Astrocyte (in vitro differentiated cells and primary cell): Measurements from ENCODE around the gene CXCL13. TPM values are rescaled to one million over a fixed set of nuclear protein-coding genes. Genes with fewer than 3 reads are reported as not detected.

ENCODE experiments used
- DNase-seq: peaks from one replicate; pipeline ENCODE4 v3.0.0-alpha.2; 2010; ENCODE audit warnings: low read depth
- FAIRE-seq: peaks from 2 replicates; lab custom pipeline; 2011; peaks lifted over from hg19 to GRCh38; lab: Jason Lieb, UNC
- H2AFZ ChIP-seq: 2 replicates; pipeline ENCODE4 v1.6.0; 2012; ENCODE audit warnings: low read depth, low read length, inconsistent platforms
- H3K27ac ChIP-seq: 2 replicates; pipeline ENCODE4 v1.5.1; 2011; ENCODE audit warnings: low read depth, low read length, inconsistent platforms
- H3K27me3 ChIP-seq: 2 replicates; pipeline ENCODE4 v1.6.0; 2011; ENCODE audit warnings: low read length, inconsistent platforms; ENCODE audit not compliant: insufficient read depth
- H3K36me3 ChIP-seq: 2 replicates; pipeline ENCODE4 v1.5.1; 2011; ENCODE audit warnings: low read length, inconsistent platforms; ENCODE audit not compliant: insufficient read depth
- H3K4me1 ChIP-seq: 2 replicates; pipeline ENCODE4 v1.5.1; 2011; ENCODE audit warnings: low read length, inconsistent platforms; ENCODE audit not compliant: insufficient read depth
- H3K4me2 ChIP-seq: 2 replicates; pipeline ENCODE4 v1.6.0; 2012; ENCODE audit warnings: low read length, inconsistent platforms
- H3K4me3 ChIP-seq: 2 replicates; pipeline ENCODE4 v1.5.1; 2011; ENCODE audit warnings: low read depth, mild to moderate bottlenecking, low read length, inconsistent platforms; ENCODE audit not compliant: insufficient read depth
- H3K79me2 ChIP-seq: 2 replicates; pipeline ENCODE4 v1.6.0; 2012; ENCODE audit warnings: mild to moderate bottlenecking, low read length, inconsistent platforms; ENCODE audit not compliant: insufficient read depth
- H3K9ac ChIP-seq: 2 replicates; pipeline ENCODE4 v1.6.0; 2012; ENCODE audit warnings: mild to moderate bottlenecking, low read length, inconsistent platforms
- H3K9me3 ChIP-seq: 2 replicates; pipeline ENCODE4 v1.5.1; 2012; ENCODE audit warnings: low read depth, mild to moderate bottlenecking, low read length, inconsistent platforms; ENCODE audit not compliant: insufficient read depth
- H4K20me1 ChIP-seq: 2 replicates; pipeline ENCODE4 v1.6.0; 2012; ENCODE audit warnings: low read length, inconsistent platforms; ENCODE audit not compliant: insufficient read depth
- H3K27ac Mint-ChIP-seq: one replicate; pipeline ENCODE4 v1.8.0; 2021; ENCODE audit warnings: mild to moderate bottlenecking, mixed read lengths; ENCODE audit not compliant: unreplicated experiment
- H3K27me3 Mint-ChIP-seq: one replicate; pipeline ENCODE4 v1.8.0; 2021; ENCODE audit warnings: low read depth, mixed read lengths; ENCODE audit not compliant: unreplicated experiment
- H3K36me3 Mint-ChIP-seq: one replicate; pipeline ENCODE4 v1.8.0; 2021; ENCODE audit warnings: low read depth, mixed read lengths; ENCODE audit not compliant: unreplicated experiment
- H3K4me1 Mint-ChIP-seq: one replicate; pipeline ENCODE4 v1.8.0; 2021; ENCODE audit warnings: low read depth, mixed read lengths; ENCODE audit not compliant: unreplicated experiment
- H3K4me3 Mint-ChIP-seq: one replicate; pipeline ENCODE4 v1.8.0; 2021; ENCODE audit warnings: mild to moderate bottlenecking, moderate library complexity, mixed read lengths; ENCODE audit not compliant: unreplicated experiment
- H3K9me3 Mint-ChIP-seq: one replicate; pipeline ENCODE4 v1.8.0; 2021; ENCODE audit warnings: mild to moderate bottlenecking, mixed read lengths; ENCODE audit not compliant: unreplicated experiment
- EZH2 ChIP-seq: IDR thresholded peaks from 2 replicates; pipeline ENCODE4 v1.6.1; 2012; ENCODE audit warnings: mild to moderate bottlenecking, low read length, inconsistent platforms; ENCODE audit not compliant: insufficient read depth
- total RNA-seq: library from RNA; stranded (reverse); gene quantifications from 2 replicates; pipeline ENCODE4 v1.2.1, GENCODE V29; 2021
- TF ChIP-seq, protein P1 (sequence below): IDR thresholded peaks from 2 replicates; pipeline ENCODE4 v1.5.1; 2011; ENCODE audit warnings: low read depth, mild to moderate bottlenecking, inconsistent platforms, low read length, moderate library complexity; ENCODE audit not compliant: insufficient read depth

CXCL13 gene
- total RNA-seq, 1 donor from 2014 or later = not detected

DNA sequence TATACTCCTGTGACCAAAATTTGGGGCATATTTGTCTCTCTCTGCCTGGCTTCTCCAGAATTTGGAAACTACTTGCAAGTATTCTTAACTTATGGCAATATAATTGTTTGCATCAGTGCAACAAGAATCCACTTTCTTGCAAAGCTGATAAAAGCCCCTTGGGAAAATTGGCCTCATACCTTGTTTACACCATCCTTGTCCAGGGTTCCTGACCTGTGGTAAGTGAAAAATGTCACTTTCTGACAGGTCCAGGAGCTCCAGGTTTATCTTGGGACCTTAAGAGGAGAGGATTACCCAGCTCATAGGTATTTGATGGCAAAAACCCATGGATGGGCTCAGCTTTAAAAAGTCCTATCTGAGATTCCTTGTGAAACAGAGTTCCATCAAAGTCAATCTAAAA is 29.3 kb upstream of the CXCL13 start:
- Histone ChIP-seq H4K20me1 (no peaks in the 10 kb centered on the region), H3K4me3 (no peak overlapping the region), H3K9ac (no peak overlapping the region), H3K27ac (no peak overlapping the region), H3K36me3 (no peaks in the 10 kb centered on the region), H3K4me1 (peaks cover 13% of the 10 kb centered on the region), H3K4me2 (no peak overlapping the region), H3K27me3 (no peaks in the 10 kb centered on the region), H3K79me2 (no peaks in the 10 kb centered on the region), H3K9me3 (no peaks in the 10 kb centered on the region), H2AFZ (no peak overlapping the region)
- DNase-seq (no peak), FAIRE-seq (peak; percentile 54)
- peaks cover 2% of the 10 kb centered on the region for H3K9me3 Mint-ChIP-seq
- H3K36me3 Mint-ChIP-seq = no peaks in the 10 kb centered on the region
- no peaks in the 10 kb centered on the region for H3K27me3 Mint-ChIP-seq
- TF ChIP-seq, protein P1, sequence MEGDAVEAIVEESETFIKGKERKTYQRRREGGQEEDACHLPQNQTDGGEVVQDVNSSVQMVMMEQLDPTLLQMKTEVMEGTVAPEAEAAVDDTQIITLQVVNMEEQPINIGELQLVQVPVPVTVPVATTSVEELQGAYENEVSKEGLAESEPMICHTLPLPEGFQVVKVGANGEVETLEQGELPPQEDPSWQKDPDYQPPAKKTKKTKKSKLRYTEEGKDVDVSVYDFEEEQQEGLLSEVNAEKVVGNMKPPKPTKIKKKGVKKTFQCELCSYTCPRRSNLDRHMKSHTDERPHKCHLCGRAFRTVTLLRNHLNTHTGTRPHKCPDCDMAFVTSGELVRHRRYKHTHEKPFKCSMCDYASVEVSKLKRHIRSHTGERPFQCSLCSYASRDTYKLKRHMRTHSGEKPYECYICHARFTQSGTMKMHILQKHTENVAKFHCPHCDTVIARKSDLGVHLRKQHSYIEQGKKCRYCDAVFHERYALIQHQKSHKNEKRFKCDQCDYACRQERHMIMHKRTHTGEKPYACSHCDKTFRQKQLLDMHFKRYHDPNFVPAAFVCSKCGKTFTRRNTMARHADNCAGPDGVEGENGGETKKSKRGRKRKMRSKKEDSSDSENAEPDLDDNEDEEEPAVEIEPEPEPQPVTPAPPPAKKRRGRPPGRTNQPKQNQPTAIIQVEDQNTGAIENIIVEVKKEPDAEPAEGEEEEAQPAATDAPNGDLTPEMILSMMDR = no peak
- TF ChIP-seq EZH2 = no peak
- peaks cover 19% of the 10 kb centered on the region for H3K4me1 Mint-ChIP-seq
- no peak overlapping the region for H3K4me3 Mint-ChIP-seq
- H3K27ac Mint-ChIP-seq = no peak overlapping the region

DNA sequence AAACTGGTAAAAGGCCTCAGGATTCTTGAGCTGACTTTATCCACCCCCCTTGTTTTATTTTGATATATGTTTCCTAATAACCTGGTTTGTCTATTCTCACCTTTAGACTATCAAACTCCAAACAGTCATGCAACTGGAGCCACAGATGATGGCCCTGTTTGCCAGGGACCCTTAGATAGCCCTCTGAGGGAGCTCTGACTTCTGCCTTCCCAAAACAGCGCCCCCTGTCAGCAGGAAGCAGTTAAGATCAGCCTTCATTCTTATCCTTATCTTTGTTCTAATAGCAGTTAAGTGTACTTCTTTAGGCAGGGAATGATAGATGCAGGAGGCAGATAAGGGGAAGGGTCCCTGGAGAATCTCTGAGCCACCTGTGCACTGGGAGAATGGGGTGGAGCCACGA is 27.5 kb upstream of the CXCL13 start:
- H3K36me3 Mint-ChIP-seq = no peaks in the 10 kb centered on the region
- Histone ChIP-seq H3K4me3 (no peak overlapping the region), H3K27me3 (no peaks in the 10 kb centered on the region), H3K4me1 (peaks cover 13% of the 10 kb centered on the region), H3K36me3 (no peaks in the 10 kb centered on the region), H3K27ac (no peak overlapping the region), H2AFZ (no peak overlapping the region), H3K79me2 (no peaks in the 10 kb centered on the region), H3K4me2 (no peak overlapping the region), H3K9ac (no peak overlapping the region), H4K20me1 (no peaks in the 10 kb centered on the region), H3K9me3 (no peaks in the 10 kb centered on the region)
- H3K4me3 Mint-ChIP-seq = no peak overlapping the region
- H3K27me3 Mint-ChIP-seq = no peaks in the 10 kb centered on the region
- no peak overlapping the region for H3K27ac Mint-ChIP-seq
- H3K4me1 Mint-ChIP-seq = peaks cover 35% of the 10 kb centered on the region
- no peak for FAIRE-seq
- H3K9me3 Mint-ChIP-seq = peaks cover 2% of the 10 kb centered on the region
- TF ChIP-seq, protein P1 = peak; percentile 7
- TF ChIP-seq EZH2 = no peak
- DNase-seq = no peak

DNA sequence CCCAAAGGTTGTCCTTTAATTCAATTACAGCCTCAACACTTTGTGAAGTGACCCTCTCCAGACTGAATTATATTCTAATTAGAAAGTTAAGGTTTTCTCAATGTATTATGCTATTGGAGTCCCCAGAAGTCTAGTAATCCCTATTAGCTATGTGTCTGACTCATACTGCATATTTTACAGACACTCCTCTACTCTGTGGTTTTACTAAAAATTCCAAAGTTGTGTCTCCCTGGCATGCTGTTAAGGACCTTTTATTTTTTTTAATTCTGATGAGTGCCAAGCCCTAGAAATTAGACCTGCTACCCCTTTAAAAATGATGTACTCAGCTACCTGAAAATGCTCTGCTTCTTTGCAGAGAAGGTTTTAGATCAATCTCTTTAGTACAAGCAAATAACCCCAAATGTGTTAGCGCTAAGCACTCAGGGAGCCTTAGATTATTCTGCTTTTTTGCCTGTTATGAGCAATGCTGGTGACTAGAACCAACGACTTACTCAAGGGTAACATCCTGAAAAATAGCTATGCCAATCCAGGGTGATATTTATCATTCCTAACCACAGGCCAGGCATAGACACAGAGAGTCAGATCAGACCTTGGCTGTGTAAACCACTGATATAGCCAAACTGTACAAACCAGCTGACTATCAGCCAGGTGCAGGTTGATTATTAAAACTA is 26.1 kb upstream of the CXCL13 start:
- peak overlapping the region; percentile 61 for H3K4me2 ChIP-seq
- H3K9ac ChIP-seq = peak overlapping the region; percentile 1
- peaks cover 2% of the 10 kb centered on the region for H3K9me3 Mint-ChIP-seq
- TF ChIP-seq EZH2 = no peak
- TF ChIP-seq, protein P1 = no peak
- H3K4me3 ChIP-seq = no peak overlapping the region
- no peak overlapping the region for H3K4me3 Mint-ChIP-seq
- FAIRE-seq = peak; percentile 59
- H2AFZ ChIP-seq = no peak overlapping the region
- H3K79me2 ChIP-seq = no peaks in the 10 kb centered on the region
- no peaks in the 10 kb centered on the region for H3K9me3 ChIP-seq
- no peaks in the 10 kb centered on the region for H3K27me3 Mint-ChIP-seq
- no peaks in the 10 kb centered on the region for H3K36me3 Mint-ChIP-seq
- H3K27me3 ChIP-seq = no peaks in the 10 kb centered on the region
- peak overlapping the region; percentile 48 for H3K27ac ChIP-seq
- H4K20me1 ChIP-seq = no peaks in the 10 kb centered on the region
- H3K4me1 ChIP-seq = peaks cover 13% of the 10 kb centered on the region
- H3K4me1 Mint-ChIP-seq = peaks cover 38% of the 10 kb centered on the region
- DNase-seq = peak; percentile 92
- H3K36me3 ChIP-seq = no peaks in the 10 kb centered on the region
- peak overlapping the region; percentile 93 for H3K27ac Mint-ChIP-seq
